GM12873 (cell line): ENCODE data around the gene RAP1GAP2.

Experiments used
- CTCF ChIP-seq: IDR thresholded peaks from 2 replicates; pipeline ENCODE4 v1.5.1; 2012; ENCODE audit warnings: low read depth, mild to moderate bottlenecking, moderate library complexity, low read length, control low read depth; ENCODE audit not compliant: insufficient read depth; ENCODE audit errors: missing control alignments

Gene RAP1GAP2

DNA sequence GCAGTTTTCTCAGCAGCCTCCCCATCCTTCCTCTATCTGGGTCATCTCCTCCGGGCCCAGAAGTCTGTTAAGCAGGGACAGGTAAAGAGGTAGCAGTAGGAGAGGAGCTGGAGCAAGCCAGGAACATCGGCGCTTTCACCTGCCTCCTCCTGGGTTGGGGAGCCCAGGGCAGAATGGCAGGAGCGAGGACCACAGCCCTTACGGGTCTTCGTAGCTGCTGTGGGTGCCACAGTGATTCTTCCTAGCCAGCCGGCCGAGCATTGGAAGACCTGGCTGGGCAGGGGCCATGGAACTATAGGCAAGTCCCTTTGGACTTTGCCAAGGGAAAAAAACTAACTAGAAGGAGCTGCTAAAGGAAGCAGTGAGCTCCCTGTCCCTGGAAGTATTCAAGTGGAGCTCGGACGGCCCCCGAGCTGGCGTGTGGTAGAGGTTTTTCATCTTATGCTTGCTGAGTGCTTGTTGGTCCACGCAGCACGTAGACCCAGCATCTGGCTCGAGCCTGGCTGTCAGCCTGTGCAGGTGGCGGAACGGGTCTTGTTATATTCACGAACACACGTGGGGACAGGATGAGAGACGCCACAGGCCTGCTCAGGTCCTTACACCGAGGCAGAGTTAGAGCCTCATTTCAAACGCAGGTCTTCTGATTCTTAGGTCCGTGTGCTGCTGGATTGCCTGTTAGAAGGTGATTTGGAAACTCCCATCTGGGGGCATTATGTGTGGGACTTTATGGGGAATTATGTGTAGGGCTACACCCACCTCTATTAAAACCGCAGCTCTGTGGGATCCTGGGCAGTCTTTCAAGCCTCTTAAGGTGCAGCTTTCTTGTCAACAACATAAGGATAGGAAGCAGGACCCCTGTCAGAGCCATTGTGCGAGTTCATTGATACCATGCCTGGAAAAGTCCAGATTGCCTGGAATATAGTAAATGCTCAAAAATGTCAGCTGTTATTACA, 212.4 kb downstream of the RAP1GAP2 start:
- TF ChIP-seq CTCF = no peak

DNA sequence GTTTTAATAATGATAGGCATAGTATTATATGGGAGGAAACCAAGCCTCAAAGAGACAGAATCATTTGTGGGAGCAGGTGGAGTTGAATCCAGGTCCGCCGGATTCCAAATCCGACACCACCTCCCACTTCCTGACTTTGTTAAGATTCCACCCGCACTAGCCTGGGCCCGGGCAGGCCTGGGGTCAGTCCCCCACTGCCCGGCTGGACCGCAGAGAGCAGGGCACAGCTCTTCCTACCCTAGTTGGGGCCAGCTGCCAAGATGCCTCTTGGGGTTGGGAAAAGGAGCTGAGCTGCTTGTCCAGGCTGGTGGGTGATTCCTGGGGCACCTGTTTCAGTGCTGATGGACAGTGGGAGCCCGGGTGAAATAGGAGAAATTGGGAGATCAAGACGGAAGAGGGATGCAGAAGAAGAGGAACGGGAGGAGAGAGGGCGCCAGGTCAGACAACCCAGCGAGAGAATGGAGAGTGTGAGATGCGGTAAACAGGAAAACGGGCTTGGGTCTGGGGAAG, 213.2 kb downstream of the RAP1GAP2 start:
- TF ChIP-seq CTCF = no peak

DNA sequence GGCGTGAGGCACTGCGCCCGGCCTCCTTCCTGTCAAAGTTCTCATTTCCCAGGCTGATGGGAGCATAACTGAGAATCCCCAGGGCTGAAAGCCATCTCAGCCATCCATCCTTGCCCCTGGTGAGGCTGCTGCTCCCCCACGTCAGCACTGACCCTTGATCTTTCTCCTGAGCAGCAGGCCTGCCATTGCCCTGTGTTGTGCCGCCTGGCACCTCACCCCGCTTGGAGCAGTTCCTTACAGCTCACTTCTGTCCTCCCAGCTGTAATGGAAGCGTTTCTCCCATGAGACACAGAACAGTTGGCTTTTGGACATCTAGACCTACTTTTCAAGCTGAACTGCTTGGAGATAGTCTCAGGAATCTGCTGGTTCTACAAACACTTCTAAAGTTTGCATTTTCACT, 215.7 kb downstream of the RAP1GAP2 start:
- TF ChIP-seq CTCF = no peak

- TF ChIP-seq CTCF = peak; percentile 94
Observed at GRCh38 chr17:3012926-3013581, 216.8 kb downstream of the RAP1GAP2 start.

DNA sequence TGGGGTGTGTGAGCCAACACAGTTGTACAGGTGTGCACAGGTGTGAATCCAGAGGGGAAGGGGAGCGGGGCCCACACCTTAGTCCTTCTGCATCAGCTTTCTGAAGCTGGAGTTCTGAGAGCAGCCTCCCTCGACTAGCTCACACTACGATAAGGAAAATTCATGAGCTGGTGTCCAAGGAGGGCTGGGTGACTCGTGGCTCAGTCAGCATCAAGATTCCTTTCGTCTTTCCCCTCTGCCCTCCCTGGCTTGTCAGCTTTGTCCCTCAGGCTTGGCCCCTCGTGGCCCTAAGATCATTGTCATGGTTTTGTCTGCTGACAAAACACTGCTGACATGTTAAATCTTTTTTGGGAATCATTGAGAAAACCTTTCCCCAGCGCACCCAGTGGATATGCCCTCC, 219.7 kb downstream of the RAP1GAP2 start:
- no peak for TF ChIP-seq CTCF

DNA sequence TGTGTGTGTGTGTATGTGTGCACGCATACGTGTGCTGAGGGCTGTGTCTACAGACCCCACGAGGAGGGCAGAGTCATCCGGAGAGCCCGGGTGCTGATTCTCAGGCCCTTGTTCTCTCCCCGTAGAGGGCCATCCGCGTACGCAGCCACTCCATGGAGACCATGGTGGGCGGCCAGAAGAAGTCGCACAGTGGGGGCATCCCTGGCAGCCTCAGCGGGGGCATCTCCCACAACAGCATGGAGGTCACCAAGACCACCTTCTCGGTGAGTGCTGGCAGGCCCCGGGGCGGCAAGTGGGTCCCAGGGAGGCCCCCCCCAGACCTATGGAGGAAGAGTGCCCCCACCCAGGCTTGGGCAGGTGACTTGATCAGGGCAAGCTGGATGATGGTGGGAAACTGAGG, 221.7 kb downstream of the RAP1GAP2 start:
- no peak for TF ChIP-seq CTCF

- no peak for TF ChIP-seq CTCF
Observed at GRCh38 chr17:3019761-3020160, 223.5 kb downstream of the RAP1GAP2 start.
